ENCODE data around the gene ZNF155. TPM values are rescaled to one million over a fixed set of nuclear protein-coding genes. Genes with fewer than 3 reads are reported as not detected.
A peak's percentile ranks its signal among the peaks of the same experiment; 100 is the strongest.

Gene ZNF155
- total RNA-seq, 1 donor from 2014 or later: 9.3 TPM

- peaks cover 22% of the 10 kb centered on the region for H3K9me3 Mint-ChIP-seq (ENCODE audit: low read depth)
- no peak for DNase-seq (ENCODE audit: low spot score)
- peak overlapping the region; percentile 99 for H3K27ac Mint-ChIP-seq (ENCODE audit: unreplicated experiment)
- H3K36me3 Mint-ChIP-seq (ENCODE audit: low read depth): peaks cover 15% of the 10 kb centered on the region
- peaks cover 13% of the 10 kb centered on the region for H3K4me1 Mint-ChIP-seq (ENCODE audit: low read depth)
- TF ChIP-seq CTCF (IDR thresholded peaks at IDR 0.05): no peak
- no peaks in the 10 kb centered on the region for H3K27me3 Mint-ChIP-seq (ENCODE audit: low read depth)
- peak overlapping the region; percentile 99 for H3K4me3 Mint-ChIP-seq (ENCODE audit: unreplicated experiment)
Measured at GRCh38 chr19:43984687-43985000, 656 bp downstream of the ZNF155 start.

- H3K4me3 Mint-ChIP-seq (ENCODE audit: unreplicated experiment): no peak overlapping the region
- no peak for TF ChIP-seq CTCF (IDR thresholded peaks at IDR 0.05)
- no peaks in the 10 kb centered on the region for H3K27me3 Mint-ChIP-seq (ENCODE audit: low read depth)
- no peak overlapping the region for H3K27ac Mint-ChIP-seq (ENCODE audit: unreplicated experiment)
- no peak for DNase-seq (ENCODE audit: low spot score)
- H3K9me3 Mint-ChIP-seq (ENCODE audit: low read depth): peaks cover 20% of the 10 kb centered on the region
- H3K4me1 Mint-ChIP-seq (ENCODE audit: low read depth): peaks cover 8% of the 10 kb centered on the region
- peaks cover 34% of the 10 kb centered on the region for H3K36me3 Mint-ChIP-seq (ENCODE audit: low read depth)
Measured at GRCh38 chr19:43997631-43998290, 13.8 kb downstream of the ZNF155 start.

- peaks cover 17% of the 10 kb centered on the region for H3K36me3 Mint-ChIP-seq (ENCODE audit: low read depth)
- peak overlapping the region; percentile 98 for H3K27ac Mint-ChIP-seq (ENCODE audit: unreplicated experiment)
- TF ChIP-seq CTCF (IDR thresholded peaks at IDR 0.05): no peak
- peaks cover 17% of the 10 kb centered on the region for H3K4me1 Mint-ChIP-seq (ENCODE audit: low read depth)
- H3K9me3 Mint-ChIP-seq (ENCODE audit: low read depth): peaks cover 22% of the 10 kb centered on the region
- H3K27me3 Mint-ChIP-seq (ENCODE audit: low read depth): no peaks in the 10 kb centered on the region
- H3K4me3 Mint-ChIP-seq (ENCODE audit: unreplicated experiment): peak overlapping the region; percentile 99
- DNase-seq (ENCODE audit: low spot score): no peak
Measured at GRCh38 chr19:44002212-44002565, 18.2 kb downstream of the ZNF155 start.

GRCh38 chr19:44002566-44003460 lies 18.8 kb downstream of the ZNF155 start, which contains the start of gene ZNF230:
Gene ZNF230 (plus strand): TSS chr19:44002957. CDS start chr19:44007079, 4,122 bp downstream.
- H3K4me1 Mint-ChIP-seq (ENCODE audit: low read depth): peaks cover 17% of the 10 kb centered on the region
- DNase-seq (ENCODE audit: low spot score): peak; percentile 91
- peak within 1 kb of the TSS; percentile 99 for H3K4me3 Mint-ChIP-seq (ENCODE audit: unreplicated experiment)
- H3K36me3 Mint-ChIP-seq (ENCODE audit: low read depth): peaks cover 20% of the 10 kb centered on the region
- TF ChIP-seq CTCF (IDR thresholded peaks at IDR 0.05): no peak
- peak within 1 kb of the TSS; percentile 98 for H3K27ac Mint-ChIP-seq (ENCODE audit: unreplicated experiment)
- H3K9me3 Mint-ChIP-seq (ENCODE audit: low read depth): peaks cover 22% of the 10 kb centered on the region
- no peaks in the 10 kb centered on the region for H3K27me3 Mint-ChIP-seq (ENCODE audit: low read depth)

GRCh38 chr19:44003461-44004009 lies 19.5 kb downstream of the ZNF155 start:
- peaks cover 23% of the 10 kb centered on the region for H3K36me3 Mint-ChIP-seq (ENCODE audit: low read depth)
- H3K27me3 Mint-ChIP-seq (ENCODE audit: low read depth): no peaks in the 10 kb centered on the region
- peaks cover 17% of the 10 kb centered on the region for H3K4me1 Mint-ChIP-seq (ENCODE audit: low read depth)
- TF ChIP-seq CTCF (IDR thresholded peaks at IDR 0.05): peak; percentile 30
- peak overlapping the region; percentile 99 for H3K4me3 Mint-ChIP-seq (ENCODE audit: unreplicated experiment)
- H3K9me3 Mint-ChIP-seq (ENCODE audit: low read depth): peaks cover 26% of the 10 kb centered on the region
- peak overlapping the region; percentile 98 for H3K27ac Mint-ChIP-seq (ENCODE audit: unreplicated experiment)
- no peak for DNase-seq (ENCODE audit: low spot score)

Data from chondrocyte (in vitro differentiated cells).